Heart left ventricle (tissue), 16 donors: ENCODE data around the gene PPP3R1. TPM values are rescaled to one million over a fixed set of nuclear protein-coding genes. Genes with fewer than 3 reads are reported as not detected.

ENCODE experiments used
- ATAC-seq, 4 donors: fragments of 200-7000 bp; cut with Tn5 transposase; one replicate each; pipeline ENCODE4 v1.9.1; 2020 to 2022; ENCODE audit warnings: moderate library complexity in 4 of 4, mild to moderate bottlenecking in 3 of 4, moderate number of reproducible peaks in 1 of 4
- DNase-seq, 5 donors: peaks; one replicate each; pipeline ENCODE4 v3.0.0-alpha.2; 2020
- H3K27ac ChIP-seq, 12 donors: fragments of 200-600 bp; sonication (generic) in 4 of 12; one replicate each; pipeline versions ENCODE4 v1.5.0 to v1.8.0; 2016 to 2022; ENCODE audit warnings: mild to moderate bottlenecking in 2 of 12
- H3K27me3 ChIP-seq, 9 donors: fragments of 200-600 bp; sonication (generic) in 2 of 9; one replicate each; pipeline versions ENCODE4 v1.5.1 to v1.8.0; 2016 to 2022; ENCODE audit warnings: mild to moderate bottlenecking in 3 of 9
- H3K36me3 ChIP-seq, 9 donors: fragments of 200-600 bp; sonication (generic) in 2 of 9; one replicate each; pipeline versions ENCODE4 v1.5.0 to v1.8.0; 2018 to 2022; ENCODE audit warnings: mild to moderate bottlenecking in 2 of 9
- H3K4me1 ChIP-seq, 12 donors: fragments of 200-600 bp; sonication (generic) in 4 of 12; one replicate each; pipeline versions ENCODE4 v1.5.0 to v1.8.0; 2016 to 2022; ENCODE audit warnings: mild to moderate bottlenecking in 3 of 12
- H3K4me3 ChIP-seq, 12 donors: fragments of 200-600 bp; sonication (generic) in 4 of 12; one replicate each; pipeline versions ENCODE4 v1.5.0 to v1.8.0; 2017 to 2022; ENCODE audit warnings: mild to moderate bottlenecking in 9 of 12, moderate library complexity in 4 of 12
- H3K9me3 ChIP-seq, 12 donors: fragments of 200-600 bp; sonication (generic) in 4 of 12; one replicate each; pipeline versions ENCODE4 v1.5.0 to v1.8.0; 2016 to 2022; ENCODE audit warnings: mild to moderate bottlenecking in 1 of 12
- CTCF ChIP-seq, 12 donors: fragments of 200-600 bp; sonication (generic) in 4 of 12; IDR thresholded peaks; one replicate each; pipeline versions ENCODE4 v1.5.0 to v1.8.0; 2018 to 2022; ENCODE audit warnings: antibody characterized with exemption in 12 of 12, mild to moderate bottlenecking in 5 of 12
- POLR2A ChIP-seq, 2 donors: fragments of 450-650 bp; IDR thresholded peaks; one replicate each; pipeline ENCODE4 v1.6.1; 2017; ENCODE audit warnings: antibody characterized with exemption in 2 of 2, mild to moderate bottlenecking in 2 of 2, moderate library complexity in 2 of 2
- WGBS, 4 donors: extraction: QIAGEN DNeasy Blood & Tissue Kit in 2 of 4; methylation state at CpG; one replicate each; pipeline versions ENCODE4 v1.1.5 to v1.1.7; 2013 to 2018; 5-methylcytosine and 5-hydroxymethylcytosine counted together
- intact Hi-C, 10 donors: fragments of 100-400 bp; cut with DNase I; formaldehyde crosslinking; loops; one replicate each; pipeline versions ENCODE4 v1.11.1 to v1.14.2; 2022
- polyA plus RNA-seq, 2 donors: library from polyadenylated mRNA; stranded (reverse); fragments of 200-250 nt; gene quantifications; one replicate each; pipeline ENCODE4 v1.2.3, GENCODE V29; 2013
- total RNA-seq, 9 donors: library from RNA; depleted of rRNA in 2 of 9; stranded (reverse); fragments of >200 nt in 2 of 9; fragmentation: NEBNext Ultra II Directional in 3 of 9; extraction: Animal tissue kit (Norgen Biotek cat#: 25700) in 3 of 9; gene quantifications; one replicate each; pipeline versions ENCODE4 v1.1.0 to v1.2.4, GENCODE V29; 2016 to 2023
- donor health status: ischemic (EF 13 %, LVEDD 7.1; RV severe dilation, severe dysfunction).
- donor health status: healthy with polysubstance abuse.
- donor health status: DM: no; HTN: yes; CAD: no.
- donor health status: DM: no; HTN: no; CAD: no.
- donor health status: ischemic (EF 25% LVEDD 6.9; RV normal size, moderate dysfunction).
- donor health status: ischemic (EF 25% LVEDD 5.7; RV mildly dilated, moderate dysfunction).
- donor health status: healthy.
- donor health status: DM: yes; HTN: yes; CAD: no.
- donor health status: ischemic (EF 35%, LVEDD 5.7; RV mildly dilated, moderate dysfunction).
- donor health status: nonischemic (EF 11% LVEDD 7.7; RV severe dilation, severe dysfunction).
- donor health status: DM: yes; HTN: yes; CAD: no.
- donor health status: PGD.
- donor health status: ischemic (EF 29% LVEDD 5.4; RV normal size, mild dysfunction).
- donor health status: nonischemic (EF 23%, LVEDD 6.1; RV moderate dilation, normal function).

Gene PPP3R1
- total and polyA plus RNA-seq, 11 donors, result 13.4 to 50.9 (median 35.1) TPM

- no peak overlapping the region for H3K4me3 ChIP-seq
- TF ChIP-seq CTCF (IDR thresholded peaks at IDR 0.05), result no peak
- no peak for TF ChIP-seq POLR2A (IDR thresholded peaks at IDR 0.05)
- ATAC-seq (no peak), DNase-seq (no peak)
- H3K27me3 ChIP-seq, result no peaks in the 10 kb centered on the region
- no peak overlapping the region for H3K27ac ChIP-seq
- intact Hi-C loops, result loop anchor here in 1 of 10 donors (10.0 kb wide), 1 partner anchor 102 kb away; no protein-coding TSS in a partner anchor
- 100% methylated on average over 1 of the region's 1 CpG for WGBS, 4 donors
- peaks cover 0 to 71% (median 44%) of the 10 kb centered on the region in 9 donors for H3K36me3 ChIP-seq
- no peaks in the 10 kb centered on the region for H3K9me3 ChIP-seq
- no peaks in the 10 kb centered on the region for H3K4me1 ChIP-seq
Observed at GRCh38 chr2:68182902-68183301, 69.4 kb downstream of the PPP3R1 start.

GRCh38 chr2:68178954-68179627 lies 73.2 kb downstream of the PPP3R1 start:
- no peak overlapping the region for H3K4me3 ChIP-seq
- DNase-seq, result no peak
- no peak overlapping the region for H3K27ac ChIP-seq
- no peak for ATAC-seq
- intact Hi-C loops, result no loop called here
- H3K27me3 ChIP-seq, result no peaks in the 10 kb centered on the region
- peaks cover 0 to 82% (median 53%) of the 10 kb centered on the region in 9 donors for H3K36me3 ChIP-seq
- H3K4me1 ChIP-seq, result no peaks in the 10 kb centered on the region
- H3K9me3 ChIP-seq, result no peaks in the 10 kb centered on the region
- TF ChIP-seq CTCF (IDR thresholded peaks at IDR 0.05), result no peak
- no peak for TF ChIP-seq POLR2A (IDR thresholded peaks at IDR 0.05)
- 83 to 95% (median 87%) methylated on average over 4 of the region's 4 CpGs for WGBS, 4 donors

GRCh38 chr2:68178432-68178831 lies 73.9 kb downstream of the PPP3R1 start:
- TF ChIP-seq CTCF (IDR thresholded peaks at IDR 0.05), result no peak
- TF ChIP-seq POLR2A (IDR thresholded peaks at IDR 0.05), result no peak
- ATAC-seq, result no peak
- no peak overlapping the region for H3K27ac ChIP-seq
- H3K4me3 ChIP-seq, result no peak overlapping the region
- H3K9me3 ChIP-seq, result no peaks in the 10 kb centered on the region
- intact Hi-C loops, result no loop called here
- H3K27me3 ChIP-seq, result no peaks in the 10 kb centered on the region
- DNase-seq, result no peak
- WGBS, 4 donors, result 97 to 99% (median 97%) methylated on average over 3 of the region's 3 CpGs
- H3K4me1 ChIP-seq, result peaks cover 0 to 6% (median 0%) of the 10 kb centered on the region in 12 donors
- H3K36me3 ChIP-seq, result peaks cover 0 to 83% (median 54%) of the 10 kb centered on the region in 9 donors

GRCh38 chr2:68177541-68177940 lies 74.8 kb downstream of the PPP3R1 start:
- intact Hi-C loops, result no loop called here
- Histone ChIP-seq H3K9me3 (no peaks in the 10 kb centered on the region), H3K36me3 (peaks cover 0 to 83% (median 56%) of the 10 kb centered on the region in 9 donors), H3K27me3 (no peaks in the 10 kb centered on the region), H3K4me3 (no peak overlapping the region), H3K4me1 (peaks cover 0 to 14% (median 0%) of the 10 kb centered on the region in 12 donors), H3K27ac (no peak overlapping the region)
- 48 to 87% (median 63%) methylated on average over 2 of the region's 2 CpGs for WGBS, 4 donors
- TF ChIP-seq POLR2A (IDR thresholded peaks at IDR 0.05) (no peak), CTCF (IDR thresholded peaks at IDR 0.05) (no peak)
- no peak for ATAC-seq
- DNase-seq, result no peak
